ENCODE results near the gene OR7C1. TPM values are rescaled to one million over a fixed set of nuclear protein-coding genes. Genes with fewer than 3 reads are reported as not detected.

Gene OR7C1
- total RNA-seq = not detected in 2 replicates

GRCh38 chr19:14835011-14835410 lies at the start of gene OR7C1, which contains the start of gene OR7A5:
OR7C1 (minus strand) TSS chr19:14835185; CDS start chr19:14800136, 35,049 bp downstream.
OR7A5 (minus strand) TSS chr19:14835185; CDS start chr19:14828241, 6,944 bp downstream.

GRCh38 chr19:14848822-14849221 lies 13.8 kb upstream of the OR7C1 start, which contains the start of gene OR7A10:
OR7A10 (minus strand) TSS chr19:14848922; CDS start chr19:14841877, 7,045 bp downstream.

DNA sequence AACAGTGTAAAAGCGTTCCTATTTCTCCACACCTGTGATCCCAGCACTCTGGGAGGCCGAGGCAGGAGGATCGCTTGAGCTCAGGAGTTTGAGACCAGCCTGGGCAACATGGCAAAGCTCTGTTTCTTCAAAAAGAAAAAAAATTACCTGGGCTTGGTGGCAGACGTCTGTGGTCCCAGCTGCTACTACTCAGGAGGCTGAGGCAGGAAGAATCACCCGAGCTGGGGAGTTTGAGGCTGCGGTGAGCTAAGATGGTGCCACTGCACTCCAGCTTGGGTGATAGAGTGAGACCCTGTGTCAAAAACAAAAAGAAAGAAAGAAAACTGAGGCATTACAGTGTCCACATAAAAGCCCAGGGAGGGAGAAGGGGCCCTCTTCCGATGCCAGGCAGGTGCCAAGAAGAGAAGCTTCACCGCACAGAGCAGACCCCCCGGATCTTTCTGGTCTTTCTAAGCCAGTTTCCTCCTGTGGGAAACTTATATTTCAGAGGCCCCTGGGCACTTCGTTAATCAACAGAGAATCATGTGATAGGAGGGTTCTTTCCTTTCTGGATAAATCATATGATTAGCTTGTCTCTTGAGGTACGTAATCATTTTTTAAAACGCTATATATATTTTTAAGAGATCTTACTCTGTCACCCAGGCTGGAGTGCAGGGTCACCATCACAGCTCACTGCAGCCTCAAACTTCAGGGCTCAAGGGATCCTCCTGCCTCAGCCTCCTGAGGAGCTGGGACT lies 56.7 kb downstream of the OR7C1 start, which contains the start of gene ADGRE2:
Gene ADGRE2 (minus strand): TSS at position 451 of the 736 bp plus-strand sequence. CDS start 1,804 bp downstream, outside the sequence.

Other genes with a start within 250 kb of the OR7C1 start
- not detected in 2 replicates for gene ADGRE3, start 160.3 kb downstream of the OR7C1 start, total RNA-seq
- 5.7 and 8.2 TPM in 2 replicates for gene ZNF333, start 145.1 kb downstream of the OR7C1 start, total RNA-seq
- gene ADGRE2, start 56.6 kb downstream of the OR7C1 start, total RNA-seq = 0.51 TPM in 1 of 2 replicates, not detected in the other
- gene OR7A5, start within 50 bp of the OR7C1 start, total RNA-seq = not detected in 2 replicates
- gene OR7A10, start 13.7 kb upstream of the OR7C1 start, total RNA-seq = not detected in 2 replicates
- gene OR7A17, start 50.9 kb upstream of the OR7C1 start, total RNA-seq = not detected in 2 replicates
- not detected in 2 replicates for gene OR7C2, start 106.3 kb upstream of the OR7C1 start, total RNA-seq
- gene SLC1A6, start 144.7 kb upstream of the OR7C1 start, total RNA-seq = not detected in 2 replicates
- not detected in 2 replicates for gene CASP14, start 214.3 kb upstream of the OR7C1 start, total RNA-seq
- gene OR1I1, start 247.0 kb upstream of the OR7C1 start, total RNA-seq = not detected in 2 replicates